Muscle layer of colon (tissue), 2 donors: Measurements from ENCODE around the gene MAIP1.

ENCODE experiments used
- H3K27ac ChIP-seq: one replicate; pipeline ENCODE4 v1.7.0; 2013; ENCODE audit warnings: low read depth, mild to moderate bottlenecking, low read length, moderate library complexity
- H3K27me3 ChIP-seq, 2 donors: one replicate each; pipeline ENCODE4 v1.7.0; 2013; ENCODE audit warnings: low read length in 2 of 2, mild to moderate bottlenecking in 2 of 2; ENCODE audit not compliant: insufficient read depth in 2 of 2, control insufficient read depth in 1 of 2
- H3K36me3 ChIP-seq: one replicate; pipeline ENCODE4 v1.7.0; 2013; ENCODE audit warnings: mild to moderate bottlenecking, low read length; ENCODE audit not compliant: insufficient read depth
- H3K4me1 ChIP-seq: one replicate; pipeline ENCODE4 v1.7.0; 2013; ENCODE audit warnings: mild to moderate bottlenecking, low read length; ENCODE audit not compliant: insufficient read depth
- H3K4me3 ChIP-seq, 2 donors: one replicate each; pipeline ENCODE4 v1.7.0; 2013; ENCODE audit warnings: low read length in 2 of 2, low read depth in 1 of 2, mild to moderate bottlenecking in 1 of 2, moderate library complexity in 1 of 2
- H3K9ac ChIP-seq: one replicate; pipeline ENCODE4 v1.7.0; 2013; ENCODE audit warnings: low read length
- H3K9me3 ChIP-seq: one replicate; pipeline ENCODE4 v1.7.0; 2013; ENCODE audit warnings: mild to moderate bottlenecking, low read length
- donor health status: abdominal sarcoma.
- donor health status: Adenocarcinoma of cecum.

The MAIP1 gene

DNA sequence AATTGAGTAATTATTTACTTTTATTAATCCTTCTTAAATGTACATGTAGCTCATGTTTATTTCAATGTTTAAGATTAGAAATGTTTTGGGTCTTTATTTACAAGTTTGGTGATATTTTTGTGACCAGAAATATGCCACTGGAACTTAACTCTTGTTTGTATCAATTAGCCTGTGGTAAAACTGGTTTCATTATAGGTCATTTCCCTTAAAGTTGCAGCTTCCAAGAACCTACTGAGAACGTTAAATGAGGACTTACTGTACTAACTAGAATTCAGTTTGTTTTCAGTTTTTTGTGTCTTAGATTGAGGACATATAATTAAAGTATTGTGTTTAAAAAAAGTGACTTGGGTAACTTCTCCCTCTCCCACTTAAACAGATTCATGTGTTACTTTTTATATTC lies 4.4 kb upstream of the MAIP1 start:
- H3K4me3 ChIP-seq, result no peak overlapping the region
- no peaks in the 10 kb centered on the region for H3K27me3 ChIP-seq
- H3K36me3 ChIP-seq, result peaks cover 14% of the 10 kb centered on the region
- no peaks in the 10 kb centered on the region for H3K9me3 ChIP-seq
- no peak overlapping the region for H3K27ac ChIP-seq
- H3K4me1 ChIP-seq, result peaks cover 14% of the 10 kb centered on the region
- no peak overlapping the region for H3K9ac ChIP-seq

DNA sequence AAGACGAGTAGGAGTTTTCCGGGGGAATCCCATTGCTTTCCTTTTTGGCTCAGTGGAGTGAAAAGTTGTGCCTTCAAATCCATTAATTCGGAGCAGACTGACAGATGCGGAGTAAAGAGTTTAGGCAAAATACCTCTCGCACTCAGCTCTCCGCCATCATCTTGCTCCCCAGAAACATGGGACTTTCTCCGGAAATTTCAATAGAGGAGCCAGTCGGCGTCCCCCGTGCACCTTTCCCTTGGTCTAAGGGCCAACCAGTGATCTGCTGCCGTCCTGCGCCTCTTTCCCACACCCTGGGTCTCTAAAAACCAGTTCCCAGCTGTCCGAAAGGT lies 409 bp upstream of the MAIP1 start:
- H3K4me1 ChIP-seq, result peaks cover 27% of the 10 kb centered on the region
- H3K9ac ChIP-seq, result peak overlapping the region; percentile 96
- no peaks in the 10 kb centered on the region for H3K27me3 ChIP-seq
- no peaks in the 10 kb centered on the region for H3K9me3 ChIP-seq
- H3K36me3 ChIP-seq, result peaks cover 5% of the 10 kb centered on the region
- peak overlapping the region; percentile 94 for H3K27ac ChIP-seq
- H3K4me3 ChIP-seq, result peak overlapping the region; percentile 97

- H3K4me3 ChIP-seq, result peak overlapping the region; percentile 97
Measured at GRCh38 chr2:199956062-199956380, 639 bp downstream of the MAIP1 start.

GRCh38 chr2:199958014-199958413 lies 2.6 kb downstream of the MAIP1 start:
- Histone ChIP-seq H3K27me3 (no peaks in the 10 kb centered on the region), H3K9me3 (no peaks in the 10 kb centered on the region), H3K9ac (no peak overlapping the region), H3K4me1 (peaks cover 27% of the 10 kb centered on the region), H3K27ac (no peak overlapping the region), H3K36me3 (peaks cover 25% of the 10 kb centered on the region), H3K4me3 (no peak overlapping the region)

More at GRCh38 chr2:199956062-199956380, 639 bp downstream of the MAIP1 start:
- Histone ChIP-seq H3K27me3 (no peaks in the 10 kb centered on the region), H3K36me3 (peaks cover 13% of the 10 kb centered on the region), H3K4me1 (peaks cover 27% of the 10 kb centered on the region), H3K27ac (peak overlapping the region; percentile 94), H3K9me3 (no peaks in the 10 kb centered on the region), H3K9ac (peak overlapping the region; percentile 96)

GRCh38 chr2:199962203-199962602 lies 6.8 kb downstream of the MAIP1 start:
- peaks cover 36% of the 10 kb centered on the region for H3K36me3 ChIP-seq
- peaks cover 2% of the 10 kb centered on the region for H3K4me1 ChIP-seq
- H3K9me3 ChIP-seq, result no peaks in the 10 kb centered on the region
- no peak overlapping the region for H3K4me3 ChIP-seq
- no peaks in the 10 kb centered on the region for H3K27me3 ChIP-seq
- H3K9ac ChIP-seq, result no peak overlapping the region
- no peak overlapping the region for H3K27ac ChIP-seq

DNA sequence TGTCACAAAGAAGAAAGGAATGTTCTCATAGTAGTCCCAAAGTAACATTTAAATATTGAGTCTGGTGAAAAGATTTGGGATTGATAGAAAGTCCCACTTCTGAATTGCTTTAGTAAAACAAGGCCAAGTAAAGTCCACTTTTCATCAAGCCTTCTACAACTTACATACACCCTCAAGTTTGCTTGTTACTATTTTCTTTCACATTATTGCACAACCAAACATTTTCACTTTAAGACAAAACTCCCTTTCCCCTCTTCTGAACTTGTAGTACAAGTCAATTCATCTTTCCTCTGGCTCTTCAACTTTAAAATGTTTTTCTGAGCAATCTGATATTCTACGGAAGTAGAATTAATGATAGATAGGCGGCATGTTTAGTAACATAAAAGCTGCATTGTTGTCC lies 11.0 kb downstream of the MAIP1 start:
- Histone ChIP-seq H3K27me3 (no peaks in the 10 kb centered on the region), H3K4me1 (no peaks in the 10 kb centered on the region), H3K9me3 (no peaks in the 10 kb centered on the region), H3K4me3 (no peak overlapping the region), H3K9ac (no peak overlapping the region), H3K36me3 (peaks cover 30% of the 10 kb centered on the region), H3K27ac (no peak overlapping the region)

DNA sequence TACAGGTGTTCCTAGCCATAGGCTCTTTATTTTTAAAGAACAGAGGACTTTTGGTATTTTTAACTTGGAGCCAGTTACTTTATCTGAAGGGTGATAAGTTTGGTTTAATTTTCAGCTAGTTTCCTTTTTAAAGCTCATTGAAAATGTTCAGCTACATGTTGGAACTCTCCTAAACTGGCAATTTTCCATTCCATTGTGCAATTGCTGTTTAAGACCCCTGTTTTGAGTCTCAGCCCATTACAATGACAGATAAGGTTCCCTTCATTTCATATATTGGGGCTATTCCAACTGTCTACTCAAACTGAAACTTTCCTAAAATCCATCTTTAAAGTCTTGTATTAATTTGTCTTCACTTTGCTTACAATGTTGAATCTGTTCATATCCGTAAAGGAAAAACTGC lies 11.6 kb downstream of the MAIP1 start:
- H3K9me3 ChIP-seq, result no peaks in the 10 kb centered on the region
- no peaks in the 10 kb centered on the region for H3K4me1 ChIP-seq
- no peaks in the 10 kb centered on the region for H3K27me3 ChIP-seq
- H3K36me3 ChIP-seq, result peaks cover 25% of the 10 kb centered on the region
- H3K9ac ChIP-seq, result no peak overlapping the region
- H3K27ac ChIP-seq, result no peak overlapping the region
- no peak overlapping the region for H3K4me3 ChIP-seq

GRCh38 chr2:199968126-199968525 lies 12.7 kb downstream of the MAIP1 start:
- Histone ChIP-seq H3K27me3 (no peaks in the 10 kb centered on the region), H3K9ac (no peak overlapping the region), H3K36me3 (peaks cover 18% of the 10 kb centered on the region), H3K4me1 (no peaks in the 10 kb centered on the region), H3K4me3 (no peak overlapping the region), H3K9me3 (no peaks in the 10 kb centered on the region), H3K27ac (no peak overlapping the region)

DNA sequence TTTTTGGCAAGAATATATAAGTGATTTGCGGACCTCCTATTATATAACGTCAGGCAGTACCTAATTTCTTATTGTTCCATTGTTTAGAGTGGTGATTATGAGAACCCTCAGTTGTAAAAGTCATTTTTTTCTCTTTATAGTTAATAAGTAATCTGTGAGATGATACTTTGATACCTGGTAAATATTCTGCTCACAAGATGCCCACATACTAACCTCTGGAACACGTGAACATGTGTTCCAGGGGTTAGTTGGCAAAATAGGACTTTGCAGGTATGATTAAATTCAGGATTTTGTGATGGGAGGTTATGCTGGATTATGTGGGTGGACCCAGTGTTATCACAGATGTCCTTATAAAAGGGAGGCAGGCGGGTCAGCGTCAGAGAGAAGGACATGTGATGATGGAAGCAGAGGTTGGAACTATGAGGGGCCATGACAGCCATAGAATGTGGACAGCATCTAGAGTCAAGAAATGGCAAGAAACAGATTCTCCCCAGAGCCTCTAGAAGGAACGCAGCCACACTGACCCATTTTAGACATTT lies 16.8 kb downstream of the MAIP1 start:
- H3K27ac ChIP-seq, result no peak overlapping the region
- H3K9ac ChIP-seq, result no peak overlapping the region

DNA sequence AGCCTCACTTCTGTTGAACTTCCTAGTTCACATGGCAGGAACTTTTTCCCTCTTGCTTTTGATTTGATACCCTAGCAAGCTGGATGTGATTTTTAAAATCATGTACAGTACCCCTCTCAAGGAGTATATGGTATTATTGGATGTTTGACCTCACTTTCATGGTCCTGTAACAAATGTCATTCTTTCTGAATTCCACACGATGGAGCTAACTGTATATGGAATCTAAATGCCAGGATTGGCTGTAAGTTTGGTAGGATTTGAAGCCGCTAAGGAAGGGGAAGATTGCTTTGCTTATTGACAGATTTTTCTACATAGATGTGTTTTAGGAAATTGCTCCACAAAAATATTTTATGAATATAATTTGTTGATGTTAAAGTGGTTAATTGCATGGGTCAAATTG lies 18.3 kb downstream of the MAIP1 start:
- Histone ChIP-seq H3K9ac (no peak overlapping the region), H3K27me3 (no peaks in the 10 kb centered on the region), H3K36me3 (peaks cover 5% of the 10 kb centered on the region), H3K4me3 (no peak overlapping the region), H3K9me3 (no peaks in the 10 kb centered on the region), H3K27ac (no peak overlapping the region), H3K4me1 (no peaks in the 10 kb centered on the region)

More for the DNA sequence above, 16.8 kb downstream of the MAIP1 start:
- H3K4me1 ChIP-seq, result no peaks in the 10 kb centered on the region
- no peaks in the 10 kb centered on the region for H3K9me3 ChIP-seq
- H3K27me3 ChIP-seq, result no peaks in the 10 kb centered on the region
- H3K36me3 ChIP-seq, result peaks cover 7% of the 10 kb centered on the region
- H3K4me3 ChIP-seq, result no peak overlapping the region

GRCh38 chr2:199975273-199975895 lies 20.0 kb downstream of the MAIP1 start:
- no peaks in the 10 kb centered on the region for H3K36me3 ChIP-seq
- H3K27me3 ChIP-seq, result no peaks in the 10 kb centered on the region
- no peak overlapping the region for H3K27ac ChIP-seq
- H3K4me3 ChIP-seq, result no peak overlapping the region
- H3K9ac ChIP-seq, result no peak overlapping the region
- no peaks in the 10 kb centered on the region for H3K4me1 ChIP-seq
- H3K9me3 ChIP-seq, result no peaks in the 10 kb centered on the region

DNA sequence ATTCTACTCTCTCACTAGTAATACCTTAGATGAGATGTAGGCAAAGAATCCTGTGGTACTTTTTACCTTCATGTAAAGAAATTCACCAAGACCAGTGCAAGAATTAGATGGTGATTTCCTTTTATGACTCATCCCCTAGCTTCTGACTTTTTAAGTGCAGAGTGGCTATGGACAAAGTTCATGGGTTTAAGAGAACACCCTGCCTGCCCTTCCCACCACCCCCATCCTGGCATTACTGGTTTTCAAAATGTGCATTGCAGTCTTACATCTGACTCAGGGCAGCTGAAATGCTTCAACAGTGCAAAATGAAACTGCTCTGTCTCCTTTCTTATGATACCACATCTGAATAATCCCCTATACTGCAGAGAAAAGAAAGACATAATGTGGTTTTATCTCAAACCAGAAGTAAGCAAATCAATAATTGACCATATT lies 22.6 kb downstream of the MAIP1 start:
- Histone ChIP-seq H3K36me3 (no peaks in the 10 kb centered on the region), H3K27ac (no peak overlapping the region), H3K4me1 (no peaks in the 10 kb centered on the region), H3K9ac (no peak overlapping the region), H3K27me3 (no peaks in the 10 kb centered on the region), H3K4me3 (no peak overlapping the region), H3K9me3 (no peaks in the 10 kb centered on the region)
